ENCODE data around the gene PRR7.
A peak's percentile ranks its signal among the peaks of the same experiment; 100 is the strongest.
"Not testable (repeated sequence)": the region's sequence is repeated elsewhere in the genome, so short reads cannot be mapped to it uniquely, and the experiment has no call there.

Gene PRR7

DNA sequence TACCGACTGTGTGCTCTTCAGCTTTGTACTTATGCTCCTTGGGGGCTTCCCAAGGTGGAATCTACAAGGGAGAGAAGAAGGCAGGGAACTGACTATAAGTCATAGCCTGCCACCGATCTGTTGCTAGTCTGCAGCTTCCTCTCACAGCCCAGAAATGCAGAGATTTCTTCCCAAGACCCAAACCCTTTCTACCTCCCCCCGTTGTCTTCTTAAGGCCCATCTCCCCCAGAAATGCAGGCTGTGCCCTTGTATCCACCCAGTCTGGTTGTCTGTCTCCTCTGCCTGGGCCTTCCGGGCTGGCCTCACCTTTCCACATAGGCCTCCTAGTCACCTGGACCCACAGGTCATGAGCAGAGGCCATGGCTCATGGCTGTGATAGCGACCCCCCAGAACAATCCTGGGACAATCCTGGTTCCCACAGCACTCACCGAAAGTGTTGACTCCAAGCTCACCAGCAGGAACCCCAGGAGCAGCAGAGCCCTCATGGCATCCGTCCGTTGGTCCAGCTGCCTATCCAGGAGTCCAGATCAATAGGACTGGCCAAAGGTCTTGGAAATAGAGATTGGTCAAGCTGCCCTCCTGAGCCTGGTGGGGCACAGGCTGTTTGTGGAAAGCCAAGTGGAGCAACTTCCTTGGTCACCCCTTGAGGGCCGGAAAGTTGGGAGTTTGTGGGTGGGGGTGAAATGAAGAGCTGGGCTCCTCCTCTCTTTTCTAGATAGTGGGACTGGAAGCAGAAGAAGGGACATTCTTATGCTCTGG is 37.4 kb upstream of the PRR7 start, which contains the start of gene F12:
TSS of gene F12 (minus strand) at position 522 of the 759 bp plus-strand sequence. CDS start at position 485, 37 bp downstream.
- H3K9me3 ChIP-seq (ENCODE audit: control insufficient read depth, insufficient read depth, low read length) = no peaks in the 10 kb centered on the region
- H3K4me1 ChIP-seq (ENCODE audit: control insufficient read depth, insufficient read depth, low read length) = no peaks in the 10 kb centered on the region
- H3K27me3 ChIP-seq (ENCODE audit: control insufficient read depth, insufficient read depth, low read length) = peaks cover 45% of the 10 kb centered on the region

DNA sequence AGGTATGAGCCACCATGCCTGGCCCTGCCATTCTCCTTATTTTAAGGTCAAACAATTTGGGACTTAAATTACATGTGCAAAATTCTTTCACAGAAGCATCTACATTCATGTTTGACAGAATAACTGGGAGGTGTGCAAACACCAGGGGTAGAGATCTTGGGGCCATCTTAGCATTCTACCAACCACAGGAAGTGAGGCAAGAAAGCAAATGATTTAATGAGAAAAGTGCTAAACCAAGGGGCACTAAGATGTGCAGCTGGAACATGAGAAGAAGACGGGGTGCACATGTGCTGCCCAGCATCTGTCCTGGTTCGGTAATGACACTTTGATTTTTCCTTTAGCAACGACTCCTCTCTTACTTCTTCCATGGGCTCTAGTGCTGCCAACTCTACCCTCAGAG is 36.0 kb upstream of the PRR7 start:
- Histone ChIP-seq H3K36me3 (ENCODE audit: control insufficient read depth, insufficient read depth, low read length) (no peaks in the 10 kb centered on the region), H3K4me3 (ENCODE audit: low read depth, low read length) (no peak overlapping the region), H3K27me3 (ENCODE audit: control insufficient read depth, insufficient read depth, low read length) (peaks cover 31% of the 10 kb centered on the region), H3K9me3 (ENCODE audit: control insufficient read depth, insufficient read depth, low read length) (no peaks in the 10 kb centered on the region), H3K9ac (ENCODE audit: low read depth, low read length) (no peak overlapping the region), H3K4me1 (ENCODE audit: control insufficient read depth, insufficient read depth, low read length) (no peaks in the 10 kb centered on the region)

More for the DNA sequence above, 37.4 kb upstream of the PRR7 start, which contains the start of gene F12:
- H3K36me3 ChIP-seq (ENCODE audit: control insufficient read depth, insufficient read depth, low read length) = no peaks in the 10 kb centered on the region
- H3K9ac ChIP-seq (ENCODE audit: low read depth, low read length) = no peak within 1 kb of the TSS
- no peak within 1 kb of the TSS for H3K4me3 ChIP-seq (ENCODE audit: low read depth, low read length)

DNA sequence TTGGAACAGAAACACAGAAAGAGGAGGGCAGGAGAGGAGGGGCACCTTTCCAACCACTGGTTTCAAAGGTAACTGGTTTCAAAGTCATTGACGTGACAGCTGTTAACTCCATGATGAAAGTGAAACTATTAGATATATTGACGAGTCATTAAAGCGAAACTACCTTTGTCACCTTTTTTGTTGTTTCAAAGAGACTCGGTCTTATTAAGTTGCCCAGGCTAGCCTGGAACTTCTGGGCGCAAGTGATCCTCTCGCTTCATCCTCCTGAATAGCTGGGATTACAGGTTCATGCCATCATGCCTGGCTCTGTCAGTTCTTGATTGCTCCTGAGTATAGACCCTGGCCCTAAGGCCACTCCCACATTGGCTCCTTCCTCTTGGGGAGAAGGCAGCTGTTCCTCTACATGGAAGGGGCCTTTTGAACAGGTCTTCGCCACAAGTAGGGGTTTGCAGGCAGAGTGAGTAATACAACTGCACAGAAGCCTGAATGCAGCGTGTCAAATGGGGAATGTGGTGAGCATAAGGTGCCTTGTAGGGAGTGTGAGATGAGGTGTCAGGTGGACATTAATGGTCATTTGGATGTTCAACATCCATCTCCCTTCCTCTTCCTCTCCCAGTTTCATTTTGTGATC is 33.9 kb upstream of the PRR7 start:
- Histone ChIP-seq H3K9me3 (ENCODE audit: control insufficient read depth, insufficient read depth, low read length) (no peaks in the 10 kb centered on the region), H3K27me3 (ENCODE audit: control insufficient read depth, insufficient read depth, low read length) (peaks cover 17% of the 10 kb centered on the region), H3K36me3 (ENCODE audit: control insufficient read depth, insufficient read depth, low read length) (no peaks in the 10 kb centered on the region), H3K4me3 (ENCODE audit: low read depth, low read length) (no peak overlapping the region), H3K4me1 (ENCODE audit: control insufficient read depth, insufficient read depth, low read length) (no peaks in the 10 kb centered on the region), H3K9ac (ENCODE audit: low read depth, low read length) (no peak overlapping the region)

DNA sequence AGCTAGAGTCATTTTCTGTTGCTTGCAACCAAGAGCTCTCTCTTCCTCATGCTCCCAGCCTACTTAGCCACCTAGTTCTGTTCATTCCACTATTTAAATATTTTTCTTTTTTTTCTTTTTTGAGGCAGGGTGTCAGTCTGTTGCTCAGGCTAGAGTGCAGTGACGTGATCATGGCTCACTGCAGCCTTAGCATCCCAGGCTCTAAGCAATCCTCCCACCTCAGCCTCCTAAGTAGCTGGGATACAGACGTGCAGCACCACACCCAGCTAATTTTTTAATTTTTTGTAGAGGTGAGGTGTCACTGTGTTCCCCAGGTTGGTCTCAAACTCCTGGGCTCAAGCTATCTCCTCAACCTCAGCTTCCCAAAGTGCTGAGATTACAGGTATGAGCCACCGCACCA is 32.1 kb upstream of the PRR7 start:
- Histone ChIP-seq H3K4me1 (ENCODE audit: control insufficient read depth, insufficient read depth, low read length) (no peaks in the 10 kb centered on the region), H3K27me3 (ENCODE audit: control insufficient read depth, insufficient read depth, low read length) (peaks cover 7% of the 10 kb centered on the region), H3K9ac (ENCODE audit: low read depth, low read length) (no peak overlapping the region), H3K36me3 (ENCODE audit: control insufficient read depth, insufficient read depth, low read length) (no peaks in the 10 kb centered on the region), H3K4me3 (ENCODE audit: low read depth, low read length) (no peak overlapping the region), H3K9me3 (ENCODE audit: control insufficient read depth, insufficient read depth, low read length) (no peaks in the 10 kb centered on the region)

DNA sequence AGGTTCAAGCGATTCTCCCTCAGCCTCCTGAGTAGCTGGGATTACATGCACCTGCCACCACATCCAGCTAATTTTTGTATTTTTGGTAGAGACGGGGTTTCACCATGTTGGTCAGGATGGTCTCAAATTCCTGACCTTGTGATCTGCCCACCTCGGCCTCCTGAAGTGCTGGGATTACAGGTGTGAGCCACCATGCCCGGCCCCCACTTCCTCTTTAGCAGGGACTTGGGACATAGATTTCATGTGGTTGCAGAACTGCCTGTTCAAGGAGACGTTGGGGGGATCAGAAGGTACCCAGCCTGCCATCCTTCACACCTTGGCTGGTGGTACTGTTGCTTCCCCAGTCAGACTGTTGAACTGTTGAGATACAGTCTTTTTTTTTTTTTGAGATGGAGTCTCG is 29.5 kb upstream of the PRR7 start:
- H3K36me3 ChIP-seq (ENCODE audit: control insufficient read depth, insufficient read depth, low read length); H3K4me3 ChIP-seq (ENCODE audit: low read depth, low read length); H3K4me1 ChIP-seq (ENCODE audit: control insufficient read depth, insufficient read depth, low read length); H3K9ac ChIP-seq (ENCODE audit: low read depth, low read length); H3K27me3 ChIP-seq (ENCODE audit: control insufficient read depth, insufficient read depth, low read length); H3K9me3 ChIP-seq (ENCODE audit: control insufficient read depth, insufficient read depth, low read length): not testable (repeated sequence)

DNA sequence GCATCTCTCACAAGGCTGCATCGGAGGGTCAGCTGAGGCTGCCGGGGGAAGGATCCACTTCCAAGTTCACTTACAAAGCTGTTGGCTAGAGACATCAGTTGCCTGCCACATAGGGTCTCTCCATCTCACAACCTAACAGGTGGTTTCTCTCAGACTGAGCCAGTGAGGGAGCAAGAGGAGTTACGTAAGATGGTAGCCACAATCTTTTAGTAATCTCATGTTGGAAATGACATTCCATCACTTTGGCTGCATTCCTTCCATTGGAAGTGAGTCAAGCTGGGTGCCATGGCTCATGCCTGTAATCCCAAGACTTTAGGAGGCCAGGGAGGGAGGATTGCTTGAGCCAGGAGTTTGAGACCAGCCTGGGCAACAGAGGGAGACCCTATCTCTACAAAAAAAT is 27.6 kb upstream of the PRR7 start:
- Histone ChIP-seq H3K4me1 (ENCODE audit: control insufficient read depth, insufficient read depth, low read length) (no peaks in the 10 kb centered on the region), H3K27me3 (ENCODE audit: control insufficient read depth, insufficient read depth, low read length) (no peaks in the 10 kb centered on the region), H3K36me3 (ENCODE audit: control insufficient read depth, insufficient read depth, low read length) (no peaks in the 10 kb centered on the region), H3K9ac (ENCODE audit: low read depth, low read length) (no peak overlapping the region), H3K4me3 (ENCODE audit: low read depth, low read length) (no peak overlapping the region), H3K9me3 (ENCODE audit: control insufficient read depth, insufficient read depth, low read length) (no peaks in the 10 kb centered on the region)

DNA sequence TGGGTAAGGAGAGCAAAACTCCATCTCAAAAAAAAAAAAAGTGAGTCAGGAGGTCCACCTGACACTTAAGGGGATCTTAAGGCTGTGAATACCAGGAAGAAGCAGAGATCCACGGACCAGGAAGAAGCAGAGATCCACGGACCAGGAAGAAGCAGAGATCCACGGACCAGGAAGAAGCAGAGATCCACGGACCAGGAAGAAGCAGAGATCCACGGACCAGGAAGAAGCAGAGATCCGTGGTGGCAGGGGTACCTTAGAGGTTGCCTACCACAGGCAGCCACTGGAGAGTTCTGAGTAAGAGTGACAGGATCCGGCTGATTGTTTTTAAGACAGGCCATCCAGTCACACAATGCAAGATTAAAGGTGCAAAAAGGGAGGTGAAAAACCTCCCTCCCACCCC is 26.1 kb upstream of the PRR7 start:
- not testable (repeated sequence) for H3K4me1 ChIP-seq (ENCODE audit: control insufficient read depth, insufficient read depth, low read length); H3K9ac ChIP-seq (ENCODE audit: low read depth, low read length); H3K4me3 ChIP-seq (ENCODE audit: low read depth, low read length); H3K36me3 ChIP-seq (ENCODE audit: control insufficient read depth, insufficient read depth, low read length); H3K9me3 ChIP-seq (ENCODE audit: control insufficient read depth, insufficient read depth, low read length); H3K27me3 ChIP-seq (ENCODE audit: control insufficient read depth, insufficient read depth, low read length)

DNA sequence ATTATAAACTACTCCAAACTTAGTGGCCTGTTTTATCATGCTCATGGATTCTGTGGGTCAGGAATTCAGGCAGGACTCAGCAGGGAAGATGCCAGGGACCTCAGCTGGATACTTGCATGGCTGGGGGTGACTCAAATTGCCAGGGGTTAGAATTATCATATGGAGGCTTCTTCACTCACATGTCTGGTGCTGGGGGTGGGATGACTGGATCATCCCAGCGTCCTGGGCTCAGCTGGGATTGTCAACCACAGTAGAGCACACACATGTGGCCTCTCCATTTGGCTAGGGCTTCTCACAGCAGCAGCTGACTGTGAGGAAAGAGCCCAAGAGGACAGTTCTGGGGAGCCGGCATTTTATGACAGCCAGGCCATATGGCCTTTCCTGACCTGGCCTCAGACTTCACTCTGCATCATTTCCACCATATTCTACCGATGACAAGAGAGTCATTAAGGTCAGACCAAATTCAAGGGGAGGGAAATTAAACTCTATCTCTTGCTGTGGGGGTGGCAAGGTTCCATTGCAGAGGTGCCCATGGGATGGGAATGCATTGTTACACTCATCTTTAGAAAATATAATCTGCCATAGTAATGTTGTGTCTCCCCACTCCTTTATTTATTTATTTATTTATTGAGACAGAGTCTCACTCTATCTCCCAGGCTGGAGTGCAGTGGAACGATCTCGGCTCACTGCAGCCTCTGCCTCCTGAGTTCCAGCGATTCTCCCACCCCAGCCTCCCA is 25.4 kb upstream of the PRR7 start:
- Histone ChIP-seq H3K9me3 (ENCODE audit: control insufficient read depth, insufficient read depth, low read length) (no peaks in the 10 kb centered on the region), H3K4me3 (ENCODE audit: low read depth, low read length) (no peak overlapping the region), H3K36me3 (ENCODE audit: control insufficient read depth, insufficient read depth, low read length) (no peaks in the 10 kb centered on the region), H3K4me1 (ENCODE audit: control insufficient read depth, insufficient read depth, low read length) (peaks cover 5% of the 10 kb centered on the region), H3K9ac (ENCODE audit: low read depth, low read length) (no peak overlapping the region), H3K27me3 (ENCODE audit: control insufficient read depth, insufficient read depth, low read length) (no peaks in the 10 kb centered on the region)

DNA sequence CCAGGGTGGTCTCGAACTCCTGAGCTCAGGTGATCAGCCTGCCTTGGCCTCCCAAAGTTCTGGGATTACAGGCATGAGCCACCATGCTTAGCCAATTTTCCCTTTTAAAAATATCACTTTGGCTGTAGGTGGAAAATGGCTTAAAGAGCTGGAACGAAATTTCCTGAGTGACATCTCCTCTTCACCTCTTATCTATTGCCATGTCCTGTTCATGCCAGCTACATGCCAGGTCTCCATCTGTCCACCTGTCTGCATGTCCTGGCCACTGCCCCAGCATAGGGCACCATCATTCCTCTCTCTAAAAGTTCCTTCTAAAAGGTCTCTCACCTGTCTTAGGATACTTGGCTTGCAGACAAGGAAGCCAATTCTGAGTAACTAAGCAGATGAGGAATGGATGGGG is 22.9 kb upstream of the PRR7 start:
- Histone ChIP-seq H3K4me1 (ENCODE audit: control insufficient read depth, insufficient read depth, low read length) (peaks cover 13% of the 10 kb centered on the region), H3K9ac (ENCODE audit: low read depth, low read length) (no peak overlapping the region), H3K27me3 (ENCODE audit: control insufficient read depth, insufficient read depth, low read length) (no peaks in the 10 kb centered on the region), H3K9me3 (ENCODE audit: control insufficient read depth, insufficient read depth, low read length) (no peaks in the 10 kb centered on the region), H3K36me3 (ENCODE audit: control insufficient read depth, insufficient read depth, low read length) (peaks cover 2% of the 10 kb centered on the region), H3K4me3 (ENCODE audit: low read depth, low read length) (no peak overlapping the region)

DNA sequence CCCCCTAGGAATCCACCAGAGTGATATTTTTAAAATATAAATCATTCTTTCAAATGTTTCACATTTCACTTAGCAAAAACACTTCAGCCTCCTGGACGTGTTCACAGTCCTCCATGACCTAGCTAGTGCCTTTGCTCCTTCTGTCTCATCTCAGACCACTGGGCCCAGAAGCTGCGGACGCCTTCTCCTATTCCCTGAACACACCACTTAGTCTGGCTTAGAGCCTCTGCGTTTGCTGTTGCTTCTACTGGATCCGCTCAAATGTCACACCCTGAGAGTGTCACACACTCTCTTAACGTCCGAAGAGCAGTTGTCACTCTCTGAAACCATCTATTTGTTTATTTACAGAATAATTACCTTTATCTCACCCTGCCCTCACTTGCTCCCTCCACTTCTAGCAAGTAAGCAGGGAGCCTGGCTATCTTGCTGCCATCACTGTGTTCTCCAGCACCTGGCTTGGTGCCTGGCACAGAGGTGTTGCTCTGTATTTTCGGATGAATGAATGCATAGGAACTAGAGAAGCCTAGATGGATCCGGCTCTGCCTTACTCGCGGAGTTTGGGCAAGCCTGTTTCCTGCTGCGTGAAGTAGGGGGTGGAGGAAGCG is 21.3 kb upstream of the PRR7 start:
- Histone ChIP-seq H3K36me3 (ENCODE audit: control insufficient read depth, insufficient read depth, low read length) (peaks cover 5% of the 10 kb centered on the region), H3K9ac (ENCODE audit: low read depth, low read length) (peak overlapping the region; percentile 81), H3K4me1 (ENCODE audit: control insufficient read depth, insufficient read depth, low read length) (peaks cover 19% of the 10 kb centered on the region), H3K4me3 (ENCODE audit: low read depth, low read length) (peak overlapping the region; percentile 73), H3K27me3 (ENCODE audit: control insufficient read depth, insufficient read depth, low read length) (no peaks in the 10 kb centered on the region), H3K9me3 (ENCODE audit: control insufficient read depth, insufficient read depth, low read length) (no peaks in the 10 kb centered on the region)

DNA sequence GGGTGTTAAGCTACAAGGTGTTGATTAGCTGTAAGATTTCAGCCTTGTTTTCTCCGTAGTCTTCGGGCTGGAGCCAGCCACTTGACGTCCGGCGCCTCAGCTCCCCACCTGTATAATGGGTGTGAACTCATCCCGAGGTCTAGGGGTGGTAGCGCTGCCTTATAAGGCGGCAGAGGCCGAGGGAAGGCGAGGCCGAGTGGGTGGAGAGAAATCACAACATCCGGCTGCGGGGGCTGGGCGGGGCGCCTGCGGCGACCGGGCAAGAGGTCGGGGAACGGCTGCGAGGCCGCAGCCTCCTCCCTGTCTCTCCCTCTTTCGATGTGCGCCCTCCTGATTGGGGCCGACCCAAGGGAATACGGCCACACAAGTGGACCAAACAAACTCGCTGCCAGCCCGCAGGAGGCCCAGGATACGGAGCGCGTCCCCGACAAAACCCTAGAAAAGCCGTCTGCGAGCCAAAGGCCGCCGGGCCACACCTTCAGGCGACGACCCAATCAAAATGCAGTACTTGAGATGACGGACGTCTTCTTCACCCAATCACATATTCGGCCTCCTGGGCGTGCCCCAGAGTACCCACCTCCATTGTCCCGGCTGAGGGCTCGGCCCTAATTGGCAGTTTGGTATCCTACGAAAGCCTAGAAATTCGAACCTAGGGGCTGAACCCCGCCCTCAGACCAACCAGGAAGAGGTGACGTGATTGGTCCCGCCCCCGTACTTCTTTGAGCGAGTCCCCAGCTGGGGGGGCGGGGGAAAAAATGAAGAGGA is 20.6 kb upstream of the PRR7 start:
- H3K27me3 ChIP-seq (ENCODE audit: control insufficient read depth, insufficient read depth, low read length) = no peaks in the 10 kb centered on the region
- H3K9ac ChIP-seq (ENCODE audit: low read depth, low read length) = peak overlapping the region; percentile 81
- H3K4me3 ChIP-seq (ENCODE audit: low read depth, low read length) = peak overlapping the region; percentile 73
- H3K36me3 ChIP-seq (ENCODE audit: control insufficient read depth, insufficient read depth, low read length) = peaks cover 12% of the 10 kb centered on the region
- H3K9me3 ChIP-seq (ENCODE audit: control insufficient read depth, insufficient read depth, low read length) = no peaks in the 10 kb centered on the region
- peaks cover 19% of the 10 kb centered on the region for H3K4me1 ChIP-seq (ENCODE audit: control insufficient read depth, insufficient read depth, low read length)

Data from iPS-15b (cell line).